ENCODE measurements around the gene OR51L1.

DNA sequence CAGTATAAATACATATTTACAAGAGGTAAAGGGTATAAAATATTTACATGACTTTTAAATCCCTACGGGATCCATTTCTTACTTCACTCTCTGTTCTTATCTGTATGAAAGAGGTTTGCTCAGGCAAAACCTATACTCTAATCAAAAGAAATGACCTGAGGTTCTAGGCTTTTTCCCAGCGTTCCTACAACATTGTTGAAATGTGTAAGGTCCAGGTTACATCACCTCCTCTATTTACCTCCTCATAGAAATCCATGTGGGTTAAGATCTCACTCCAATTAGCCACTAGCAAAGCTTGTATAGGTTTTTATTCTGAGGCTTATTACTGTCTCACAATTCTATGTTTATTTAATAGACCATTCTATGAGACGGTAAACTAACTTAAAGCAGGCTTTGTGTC, 12.0 kb upstream of the OR51L1 start:
- TF ChIP-seq, protein P1, sequence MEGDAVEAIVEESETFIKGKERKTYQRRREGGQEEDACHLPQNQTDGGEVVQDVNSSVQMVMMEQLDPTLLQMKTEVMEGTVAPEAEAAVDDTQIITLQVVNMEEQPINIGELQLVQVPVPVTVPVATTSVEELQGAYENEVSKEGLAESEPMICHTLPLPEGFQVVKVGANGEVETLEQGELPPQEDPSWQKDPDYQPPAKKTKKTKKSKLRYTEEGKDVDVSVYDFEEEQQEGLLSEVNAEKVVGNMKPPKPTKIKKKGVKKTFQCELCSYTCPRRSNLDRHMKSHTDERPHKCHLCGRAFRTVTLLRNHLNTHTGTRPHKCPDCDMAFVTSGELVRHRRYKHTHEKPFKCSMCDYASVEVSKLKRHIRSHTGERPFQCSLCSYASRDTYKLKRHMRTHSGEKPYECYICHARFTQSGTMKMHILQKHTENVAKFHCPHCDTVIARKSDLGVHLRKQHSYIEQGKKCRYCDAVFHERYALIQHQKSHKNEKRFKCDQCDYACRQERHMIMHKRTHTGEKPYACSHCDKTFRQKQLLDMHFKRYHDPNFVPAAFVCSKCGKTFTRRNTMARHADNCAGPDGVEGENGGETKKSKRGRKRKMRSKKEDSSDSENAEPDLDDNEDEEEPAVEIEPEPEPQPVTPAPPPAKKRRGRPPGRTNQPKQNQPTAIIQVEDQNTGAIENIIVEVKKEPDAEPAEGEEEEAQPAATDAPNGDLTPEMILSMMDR (IDR thresholded peaks at IDR 0.05) = no peak
- TF ChIP-seq POLR2A (IDR thresholded peaks at IDR 0.05) = no peak

Measured in adrenal gland (tissue), 5 donors.